Stimulated activated memory B cell treated with anti-CD40 and anti-IgM and Interleukin-4, amounts not matched to agents 10 μg/mL and 1 μg/mL and 100 μg/mL, for 72 hours (primary cell): Measurements from ENCODE around the gene BBS7.

Experiments used
- ATAC-seq: fragments of 150-1000 bp; cut with Tn5 transposase; 2 replicates; pipeline ENCODE4 v1.10.0; 2021
- H3K27ac Mint-ChIP-seq: one replicate; pipeline ENCODE4 v1.8.0; 2022; ENCODE audit warnings: mild to moderate bottlenecking, mixed read lengths
- H3K27me3 Mint-ChIP-seq: one replicate; pipeline ENCODE4 v1.8.0; 2022; ENCODE audit warnings: mixed read lengths
- H3K36me3 Mint-ChIP-seq: one replicate; pipeline ENCODE4 v1.8.0; 2022; ENCODE audit warnings: mixed read lengths
- H3K4me1 Mint-ChIP-seq: one replicate; pipeline ENCODE4 v1.8.0; 2022; ENCODE audit warnings: mixed read lengths
- H3K4me3 Mint-ChIP-seq: one replicate; pipeline ENCODE4 v1.8.0; 2022; ENCODE audit warnings: mild to moderate bottlenecking, moderate library complexity, mixed read lengths
- H3K9me3 Mint-ChIP-seq: one replicate; pipeline ENCODE4 v1.8.0; 2022; ENCODE audit warnings: mixed read lengths

Gene BBS7

DNA sequence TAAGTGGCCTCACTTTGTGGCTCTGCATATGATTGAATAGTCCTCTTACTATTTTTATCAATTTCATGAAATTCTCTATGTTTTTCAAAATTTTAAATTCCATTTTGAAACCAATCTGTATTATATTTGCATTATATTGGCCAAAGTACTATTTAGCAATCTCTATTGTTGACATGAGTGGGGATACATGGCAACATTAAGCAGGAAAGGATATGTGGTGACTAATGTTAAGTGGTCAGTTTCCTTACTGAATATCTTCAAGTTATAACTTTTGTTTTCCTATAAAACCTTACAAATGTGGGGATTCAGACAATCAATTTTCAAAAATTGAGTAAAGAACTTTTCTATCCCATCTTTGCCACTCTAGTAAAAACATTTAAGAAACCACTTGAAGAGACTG is 10.2 kb downstream of the BBS7 start:
- Mint-ChIP-seq H3K36me3 (peaks cover 8% of the 10 kb centered on the region), H3K9me3 (no peaks in the 10 kb centered on the region), H3K4me1 (no peaks in the 10 kb centered on the region), H3K27ac (no peak overlapping the region), H3K27me3 (no peaks in the 10 kb centered on the region), H3K4me3 (no peak overlapping the region)
- ATAC-seq: no peak

DNA sequence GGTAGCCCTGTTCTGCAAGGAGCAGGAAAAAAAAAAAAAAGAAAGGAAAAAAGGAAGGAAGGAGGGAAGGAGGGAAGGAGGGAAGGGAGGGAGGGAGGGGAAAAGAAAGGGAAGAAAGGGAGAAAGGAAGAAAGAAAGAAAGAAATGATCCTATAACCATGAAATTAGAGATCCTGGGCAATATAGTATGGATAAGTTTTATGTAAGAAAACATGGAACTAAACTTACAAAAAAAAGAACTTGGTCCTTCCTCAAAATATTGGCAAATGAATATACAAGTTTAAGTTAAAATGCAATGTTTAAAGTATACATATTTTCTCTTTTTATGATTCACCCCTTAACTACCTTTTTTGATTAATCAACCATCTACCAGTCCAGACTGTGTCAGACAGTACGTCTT is 18.9 kb downstream of the BBS7 start:
- H3K4me1 Mint-ChIP-seq: no peaks in the 10 kb centered on the region
- H3K36me3 Mint-ChIP-seq: peaks cover 40% of the 10 kb centered on the region
- no peaks in the 10 kb centered on the region for H3K27me3 Mint-ChIP-seq
- H3K27ac Mint-ChIP-seq: no peak overlapping the region
- no peak for ATAC-seq
- H3K4me3 Mint-ChIP-seq: no peak overlapping the region
- no peaks in the 10 kb centered on the region for H3K9me3 Mint-ChIP-seq

DNA sequence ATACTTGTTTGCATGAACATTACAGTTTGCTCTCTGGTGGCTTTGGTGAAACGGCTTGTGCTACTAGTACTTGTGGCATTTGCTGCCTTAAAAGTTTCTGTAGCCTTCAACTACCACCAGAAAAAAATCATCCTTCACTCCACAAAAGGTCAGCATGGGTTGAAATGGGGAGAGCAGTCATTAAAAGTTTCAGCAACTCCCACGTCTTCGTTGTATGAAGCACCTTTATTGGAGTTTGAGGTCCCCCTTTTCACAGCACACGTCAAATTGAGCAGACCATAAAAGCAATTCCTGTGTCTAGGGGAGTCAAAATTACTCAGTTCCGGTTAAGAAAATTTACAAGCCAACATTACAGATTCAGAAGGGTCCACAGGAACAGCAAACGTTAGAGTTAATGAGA is 23.6 kb downstream of the BBS7 start:
- no peak overlapping the region for H3K4me3 Mint-ChIP-seq
- no peaks in the 10 kb centered on the region for H3K9me3 Mint-ChIP-seq
- ATAC-seq: no peak
- H3K36me3 Mint-ChIP-seq: peaks cover 46% of the 10 kb centered on the region
- H3K27ac Mint-ChIP-seq: no peak overlapping the region
- H3K27me3 Mint-ChIP-seq: no peaks in the 10 kb centered on the region
- no peaks in the 10 kb centered on the region for H3K4me1 Mint-ChIP-seq

DNA sequence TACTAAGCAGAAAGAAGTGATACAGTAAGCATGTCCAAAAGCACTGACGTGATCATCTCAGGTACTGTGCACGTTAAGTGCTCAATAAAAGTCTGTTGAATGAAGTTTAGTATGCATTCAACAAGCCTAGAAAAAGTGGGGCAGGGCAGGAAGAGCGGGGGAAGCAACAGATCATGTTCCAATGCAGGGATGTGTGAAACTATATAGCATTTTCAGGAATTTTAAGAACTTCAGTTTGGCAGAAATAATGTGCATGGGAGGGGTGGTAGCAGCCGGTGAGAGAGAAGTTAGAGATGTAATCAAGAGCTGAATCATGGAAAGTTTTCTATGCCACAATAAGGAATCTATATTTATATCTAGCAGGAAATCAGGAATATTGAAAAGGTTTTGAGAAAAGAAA is 27.4 kb downstream of the BBS7 start:
- H3K4me1 Mint-ChIP-seq: no peaks in the 10 kb centered on the region
- H3K27me3 Mint-ChIP-seq: no peaks in the 10 kb centered on the region
- peaks cover 50% of the 10 kb centered on the region for H3K36me3 Mint-ChIP-seq
- no peaks in the 10 kb centered on the region for H3K9me3 Mint-ChIP-seq
- no peak overlapping the region for H3K27ac Mint-ChIP-seq
- ATAC-seq: no peak
- no peak overlapping the region for H3K4me3 Mint-ChIP-seq

DNA sequence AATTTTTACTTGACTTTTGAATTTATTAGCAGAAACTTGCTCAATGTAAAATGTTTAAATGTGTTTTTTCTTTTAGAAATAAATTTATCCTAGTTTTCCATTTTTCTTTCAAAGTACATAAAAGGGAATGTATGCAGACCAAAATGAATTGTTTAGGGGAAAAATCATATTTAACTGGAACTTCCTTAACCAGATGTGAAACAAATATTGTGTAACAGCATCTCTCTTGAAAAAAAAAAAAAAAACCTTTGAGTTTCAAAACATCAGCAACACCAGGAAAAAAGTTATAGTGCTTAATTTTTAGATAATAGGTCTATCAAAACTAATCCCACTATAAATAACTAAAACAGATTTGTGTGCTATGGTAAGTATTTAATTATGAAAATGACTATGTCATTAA is 32.1 kb downstream of the BBS7 start:
- no peaks in the 10 kb centered on the region for H3K27me3 Mint-ChIP-seq
- H3K9me3 Mint-ChIP-seq: no peaks in the 10 kb centered on the region
- H3K27ac Mint-ChIP-seq: no peak overlapping the region
- ATAC-seq: no peak
- no peaks in the 10 kb centered on the region for H3K4me1 Mint-ChIP-seq
- H3K36me3 Mint-ChIP-seq: peaks cover 27% of the 10 kb centered on the region
- no peak overlapping the region for H3K4me3 Mint-ChIP-seq

DNA sequence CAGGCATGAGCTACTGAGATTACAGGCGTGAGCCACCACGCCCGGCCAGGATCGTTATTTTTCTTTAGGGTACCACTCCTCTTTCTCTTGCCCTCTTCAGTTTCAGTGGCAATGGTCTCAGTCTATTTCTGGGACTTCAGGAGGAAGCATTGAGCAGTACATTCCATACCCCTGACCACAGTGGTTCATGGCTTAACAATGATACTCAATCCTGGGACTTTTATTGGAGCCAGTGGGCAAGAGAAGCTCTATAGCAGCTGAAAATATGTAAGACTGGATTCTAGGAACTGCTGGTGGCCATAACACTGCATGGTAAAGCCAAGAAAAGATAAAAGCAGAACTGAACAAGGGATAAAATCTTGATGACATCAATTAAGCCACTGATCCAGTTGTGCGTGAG is 40.8 kb downstream of the BBS7 start:
- H3K9me3 Mint-ChIP-seq: no peaks in the 10 kb centered on the region
- peaks cover 7% of the 10 kb centered on the region for H3K36me3 Mint-ChIP-seq
- no peaks in the 10 kb centered on the region for H3K27me3 Mint-ChIP-seq
- ATAC-seq: no peak
- H3K4me3 Mint-ChIP-seq: no peak overlapping the region
- H3K4me1 Mint-ChIP-seq: no peaks in the 10 kb centered on the region
- H3K27ac Mint-ChIP-seq: no peak overlapping the region

DNA sequence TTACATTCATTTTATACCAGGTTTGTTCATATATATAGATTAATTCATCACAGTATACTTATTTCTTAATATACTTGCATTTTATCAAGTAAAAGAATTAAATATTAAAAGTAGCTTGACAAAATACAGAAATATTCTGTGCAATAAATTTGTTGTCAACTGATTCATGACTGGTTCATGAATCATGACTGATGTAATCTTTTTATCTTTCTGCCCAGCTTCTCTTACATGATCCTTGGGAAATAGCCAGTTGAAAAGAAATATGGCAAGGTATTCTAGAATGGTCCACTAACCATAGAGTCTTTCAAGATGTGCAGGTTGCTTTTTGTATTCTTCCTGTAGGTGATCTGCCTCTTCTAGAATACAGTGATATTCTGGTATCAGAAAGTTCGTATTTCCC is 42.4 kb downstream of the BBS7 start:
- Mint-ChIP-seq H3K9me3 (no peaks in the 10 kb centered on the region), H3K4me1 (peaks cover 8% of the 10 kb centered on the region), H3K36me3 (peaks cover 7% of the 10 kb centered on the region), H3K27ac (no peak overlapping the region), H3K4me3 (no peak overlapping the region), H3K27me3 (no peaks in the 10 kb centered on the region)
- no peak for ATAC-seq

DNA sequence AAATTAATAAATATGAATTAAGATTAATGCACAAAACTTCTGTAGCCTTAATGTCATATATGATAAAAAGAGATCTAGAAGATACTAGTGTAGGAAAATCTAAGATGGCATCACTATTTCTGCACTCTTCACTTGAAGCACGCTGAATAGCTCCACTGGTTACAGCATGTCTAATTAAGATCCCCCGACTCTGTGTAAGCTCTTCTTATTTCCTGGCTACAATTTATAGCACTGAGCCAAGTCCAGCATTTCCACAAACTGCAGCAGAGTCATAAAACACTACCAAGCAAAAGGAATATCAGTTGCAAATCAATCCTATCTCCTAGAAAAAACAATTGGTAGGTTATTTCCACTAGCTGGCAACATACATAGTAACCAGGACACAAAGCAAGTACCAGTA is 45.3 kb downstream of the BBS7 start:
- Mint-ChIP-seq H3K4me1 (peaks cover 13% of the 10 kb centered on the region), H3K9me3 (no peaks in the 10 kb centered on the region), H3K36me3 (no peaks in the 10 kb centered on the region), H3K27ac (no peak overlapping the region), H3K27me3 (no peaks in the 10 kb centered on the region), H3K4me3 (no peak overlapping the region)
- no peak for ATAC-seq

DNA sequence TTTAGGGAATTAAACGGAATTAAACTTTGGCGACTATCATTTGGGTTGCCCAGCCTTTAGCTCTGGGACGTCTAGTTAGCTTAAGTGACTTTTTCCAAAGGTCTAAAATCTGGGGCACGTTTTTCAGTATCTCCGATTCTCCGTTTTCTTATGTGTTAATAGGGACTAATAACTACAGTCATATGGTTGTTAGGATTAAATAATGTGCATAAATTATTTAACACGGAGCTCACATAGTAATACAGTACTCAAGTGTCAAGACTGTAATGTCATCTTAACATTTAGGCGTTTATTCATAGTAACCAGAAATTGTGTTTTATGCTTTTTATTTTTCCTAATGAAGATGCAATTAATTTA is 46.1 kb downstream of the BBS7 start:
- ATAC-seq: no peak
- Mint-ChIP-seq H3K4me3 (peak overlapping the region; percentile 79), H3K9me3 (no peaks in the 10 kb centered on the region), H3K27me3 (no peaks in the 10 kb centered on the region), H3K27ac (peak overlapping the region; percentile 55), H3K4me1 (peaks cover 13% of the 10 kb centered on the region), H3K36me3 (no peaks in the 10 kb centered on the region)

DNA sequence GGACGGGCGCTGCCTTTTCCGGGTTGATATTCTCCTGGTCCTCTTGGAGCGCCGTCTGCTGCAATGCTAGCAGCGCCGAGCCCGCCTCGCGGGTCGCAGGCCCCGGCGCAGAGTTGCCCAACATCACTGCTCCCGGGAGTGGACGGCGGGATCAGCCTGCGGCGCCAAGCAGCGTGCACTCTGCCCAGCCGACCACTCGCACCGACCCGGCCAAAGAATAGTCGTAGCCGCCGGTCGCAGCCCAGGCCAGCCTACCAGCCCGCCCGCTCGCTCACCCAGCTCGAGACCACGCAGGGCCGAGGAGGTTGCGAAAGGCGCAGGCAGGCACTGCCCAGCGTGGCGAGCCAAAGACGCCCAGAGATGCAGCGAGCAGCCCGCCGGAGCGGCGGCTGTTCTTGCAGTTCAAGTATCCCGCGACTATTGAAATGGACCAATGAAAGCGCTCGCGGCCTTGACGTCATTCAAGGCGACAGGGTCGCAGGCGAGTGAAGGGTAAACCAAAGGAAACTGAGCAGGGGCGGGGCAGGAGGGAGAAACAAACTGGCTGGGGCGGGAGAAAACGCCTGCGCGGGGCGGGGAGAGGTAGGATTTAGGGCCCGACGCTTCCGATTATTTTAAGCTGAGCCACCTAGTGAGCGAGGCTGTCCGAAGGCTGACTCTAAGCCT is 46.6 kb downstream of the BBS7 start, which contains the start of gene CCNA2:
Gene CCNA2, minus strand, starts transcription at position 379 of the 666 bp plus-strand sequence. Its CDS starts 255 bp downstream, at position 124.
- ATAC-seq: peak; percentile 98
- H3K4me3 Mint-ChIP-seq: peak within 1 kb of the TSS; percentile 79
- peak within 1 kb of the TSS; percentile 55 for H3K27ac Mint-ChIP-seq
- H3K4me1 Mint-ChIP-seq: peaks cover 13% of the 10 kb centered on the region
- H3K27me3 Mint-ChIP-seq: no peaks in the 10 kb centered on the region
- H3K36me3 Mint-ChIP-seq: no peaks in the 10 kb centered on the region
- H3K9me3 Mint-ChIP-seq: no peaks in the 10 kb centered on the region

DNA sequence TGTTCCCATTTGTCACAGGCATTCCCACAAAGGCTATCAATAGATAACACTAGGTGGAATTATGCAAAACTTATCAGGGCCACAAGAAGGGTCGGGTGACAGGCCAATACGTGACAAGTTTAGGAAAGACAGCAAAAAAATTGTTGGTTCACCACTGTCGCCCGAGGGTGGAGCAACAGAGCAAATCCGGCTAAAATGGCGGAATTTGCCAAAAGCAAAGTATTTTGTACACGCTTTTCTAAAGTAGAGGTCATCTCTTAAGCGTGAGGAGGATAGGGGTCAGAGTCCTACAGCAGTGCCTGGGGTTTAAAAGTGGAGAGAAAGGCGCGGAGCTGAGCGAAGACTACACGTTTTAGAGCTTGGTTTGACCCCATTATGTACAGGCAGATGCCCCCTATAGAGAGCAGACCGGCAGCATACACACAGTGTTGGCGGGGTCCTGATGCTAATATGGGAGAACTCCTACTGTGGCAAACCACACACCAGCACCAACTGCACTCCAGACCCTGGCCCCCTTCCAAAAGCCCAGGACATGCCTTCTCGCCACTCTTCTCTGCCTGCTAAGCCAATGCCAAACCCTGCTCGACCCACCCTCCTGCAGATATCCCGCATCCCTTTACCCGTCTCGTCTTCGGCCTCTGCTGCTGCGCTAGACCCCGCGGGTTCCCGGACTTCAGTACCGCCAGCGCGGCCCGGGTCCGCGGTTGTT is 47.3 kb downstream of the BBS7 start:
- peaks cover 5% of the 10 kb centered on the region for H3K36me3 Mint-ChIP-seq
- peak overlapping the region; percentile 55 for H3K27ac Mint-ChIP-seq
- peak; percentile 2 for ATAC-seq
- H3K27me3 Mint-ChIP-seq: no peaks in the 10 kb centered on the region
- H3K9me3 Mint-ChIP-seq: no peaks in the 10 kb centered on the region
- peak overlapping the region; percentile 79 for H3K4me3 Mint-ChIP-seq
- peaks cover 13% of the 10 kb centered on the region for H3K4me1 Mint-ChIP-seq

DNA sequence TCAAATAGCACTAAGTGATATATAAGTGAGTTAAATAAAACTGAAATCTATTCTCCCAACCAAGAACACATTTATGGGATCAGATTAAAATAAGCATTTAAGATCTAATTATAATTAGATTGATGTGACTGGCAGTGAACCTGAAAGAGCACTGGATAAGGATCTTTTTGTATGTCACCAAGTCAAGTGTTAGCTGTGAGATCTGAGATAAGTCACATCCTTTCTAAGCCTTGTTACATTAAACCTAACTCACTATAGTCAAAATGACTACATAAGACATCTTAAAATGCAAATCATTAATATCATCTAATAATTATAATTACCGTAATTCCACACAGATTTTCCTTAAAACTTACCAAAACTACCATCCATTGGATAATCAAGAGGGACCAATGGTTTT is 48.2 kb downstream of the BBS7 start:
- no peak for ATAC-seq
- H3K27me3 Mint-ChIP-seq: no peaks in the 10 kb centered on the region
- H3K4me1 Mint-ChIP-seq: peaks cover 13% of the 10 kb centered on the region
- H3K4me3 Mint-ChIP-seq: no peak overlapping the region
- no peak overlapping the region for H3K27ac Mint-ChIP-seq
- H3K36me3 Mint-ChIP-seq: peaks cover 5% of the 10 kb centered on the region
- H3K9me3 Mint-ChIP-seq: no peaks in the 10 kb centered on the region

DNA sequence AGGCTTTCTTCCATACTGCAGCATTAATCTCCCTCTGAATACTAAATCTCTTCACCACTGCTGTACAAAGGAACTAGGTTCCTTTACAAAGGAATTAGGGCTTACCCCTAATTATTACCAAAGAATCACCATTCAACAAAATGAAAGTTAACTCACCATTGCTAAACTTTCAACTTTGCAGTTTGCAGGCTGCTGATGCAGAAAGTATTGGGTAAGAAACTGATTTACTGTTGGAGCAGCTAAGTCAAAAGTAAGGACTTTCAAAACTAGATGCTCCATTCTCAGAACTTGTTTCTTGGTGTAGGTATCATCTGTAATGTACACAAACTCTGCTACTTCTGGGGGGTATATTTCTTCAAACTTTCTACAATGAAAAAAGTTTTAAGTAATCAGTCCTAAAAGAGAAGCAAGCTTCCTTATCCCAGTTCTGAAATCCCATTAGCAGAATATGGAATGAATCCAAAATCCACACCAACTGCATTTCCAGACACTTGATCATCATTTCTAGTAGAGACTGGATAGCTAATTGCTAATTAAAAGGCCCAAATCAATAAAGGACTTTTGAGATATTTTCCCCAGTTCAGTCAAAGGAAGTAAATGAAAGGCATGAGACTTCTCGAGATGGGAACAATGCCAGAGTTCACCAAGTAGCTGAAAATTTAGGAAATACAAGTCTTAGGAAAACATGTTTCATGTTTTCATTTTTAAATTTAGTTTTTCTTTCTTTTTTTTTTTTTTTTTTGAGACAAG is 50.9 kb downstream of the BBS7 start:
- H3K4me1 Mint-ChIP-seq: peaks cover 13% of the 10 kb centered on the region
- H3K27me3 Mint-ChIP-seq: no peaks in the 10 kb centered on the region
- H3K27ac Mint-ChIP-seq: no peak overlapping the region
- H3K36me3 Mint-ChIP-seq: peaks cover 5% of the 10 kb centered on the region
- no peak for ATAC-seq
- no peaks in the 10 kb centered on the region for H3K9me3 Mint-ChIP-seq
- H3K4me3 Mint-ChIP-seq: no peak overlapping the region

DNA sequence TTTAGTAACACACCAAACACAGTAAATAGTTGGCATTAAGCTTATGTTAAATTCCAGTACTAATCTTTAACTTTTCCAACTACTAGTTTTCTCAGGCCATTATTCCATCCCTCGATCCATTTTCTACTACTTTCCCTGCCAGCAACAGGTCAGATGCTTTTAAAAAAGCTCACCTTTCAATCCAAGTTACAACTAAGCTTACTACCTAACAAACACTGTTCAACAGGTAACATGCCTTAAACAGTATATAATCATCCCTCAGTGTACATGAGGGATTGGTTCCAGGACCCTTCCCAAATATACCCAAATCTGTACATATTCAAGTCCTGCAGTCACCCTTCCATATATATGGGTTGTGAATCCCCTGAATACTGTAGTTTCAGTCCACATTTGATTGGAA is 52.1 kb downstream of the BBS7 start:
- Mint-ChIP-seq H3K36me3 (peaks cover 14% of the 10 kb centered on the region), H3K4me3 (no peak overlapping the region), H3K27ac (no peak overlapping the region), H3K9me3 (no peaks in the 10 kb centered on the region), H3K27me3 (no peaks in the 10 kb centered on the region), H3K4me1 (peaks cover 9% of the 10 kb centered on the region)
- ATAC-seq: no peak

DNA sequence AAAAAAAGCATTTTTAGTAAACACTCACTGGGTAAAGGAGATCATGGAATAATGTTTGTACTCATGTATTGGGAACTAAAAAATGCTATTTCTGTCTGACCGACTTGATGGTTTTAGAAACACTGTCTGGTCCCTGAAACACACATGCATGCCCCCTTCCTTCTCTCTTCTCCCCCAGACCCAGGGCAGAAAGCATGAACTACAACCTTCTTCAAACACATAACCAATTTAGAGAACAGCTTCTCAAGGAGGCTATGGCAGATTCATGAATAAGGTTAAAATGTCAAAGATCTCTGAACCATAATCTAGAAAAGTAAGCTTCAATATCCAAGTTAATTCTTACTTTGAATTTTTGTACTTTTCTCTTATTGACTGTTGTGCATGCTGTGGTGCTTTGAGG is 52.6 kb downstream of the BBS7 start:
- H3K9me3 Mint-ChIP-seq: no peaks in the 10 kb centered on the region
- H3K27ac Mint-ChIP-seq: no peak overlapping the region
- H3K4me3 Mint-ChIP-seq: no peak overlapping the region
- H3K36me3 Mint-ChIP-seq: peaks cover 18% of the 10 kb centered on the region
- no peak for ATAC-seq
- H3K27me3 Mint-ChIP-seq: no peaks in the 10 kb centered on the region
- peaks cover 4% of the 10 kb centered on the region for H3K4me1 Mint-ChIP-seq

DNA sequence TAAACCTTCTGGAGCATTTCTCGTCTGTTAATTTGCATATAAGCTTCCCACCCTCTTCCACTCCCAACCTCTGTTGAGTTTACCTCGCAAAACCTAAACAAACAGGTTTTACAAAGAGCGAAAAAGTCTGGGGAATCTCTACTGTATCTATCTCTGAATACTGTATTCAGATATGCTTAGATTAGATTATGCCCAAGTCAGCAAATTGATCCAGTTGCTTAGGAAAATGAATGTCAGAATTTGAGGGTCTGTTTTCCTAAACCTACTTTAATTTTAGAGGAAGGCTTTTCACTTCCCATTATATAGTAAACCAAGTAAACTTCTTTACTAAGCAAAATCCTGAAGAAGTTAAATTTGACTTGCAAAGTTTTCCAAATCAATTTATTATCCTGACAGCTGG is 53.3 kb downstream of the BBS7 start:
- Mint-ChIP-seq H3K27ac (no peak overlapping the region), H3K9me3 (no peaks in the 10 kb centered on the region), H3K36me3 (peaks cover 20% of the 10 kb centered on the region), H3K4me1 (no peaks in the 10 kb centered on the region), H3K27me3 (no peaks in the 10 kb centered on the region), H3K4me3 (no peak overlapping the region)
- ATAC-seq: no peak
